DOHH2 (cell line): ENCODE data around the gene NAA10.

Experiments
- CTCF ChIP-seq: fragments of 200-600 bp; sonication (generic); IDR thresholded peaks from one replicate; pipeline ENCODE4 v1.5.1; 2014; ENCODE audit warnings: antibody characterized with exemption, mild to moderate bottlenecking, low read depth, low read length; ENCODE audit not compliant: poor library complexity, severe bottlenecking
- EZH2phosphoT487 ChIP-seq: fragments of 200-600 bp; sonication (generic); IDR thresholded peaks from 2 replicates; pipeline ENCODE4 v1.6.1; 2017; ENCODE audit warnings: borderline replicate concordance, mild to moderate bottlenecking, antibody characterized with exemption, low read length, moderate library complexity, mixed read lengths

- TF ChIP-seq CTCF (no peak), EZH2phosphoT487 (no peak)
These were observed 32.5 kb downstream of the NAA10 start for GRCh38 chrX:153902385-153902784.
